HepG2 (cell line): ENCODE results near the gene MSI2. TPM values are rescaled to one million over a fixed set of nuclear protein-coding genes. Genes with fewer than 3 reads are reported as not detected.

Source experiments
- ARNT ChIP-seq: fragments of 450-650 bp; IDR thresholded peaks from 2 replicates; pipeline ENCODE4 v1.6.1; 2017
- ATF4 ChIP-seq, 2 experiments: fragments of 450-650 bp in 1 of 2; sonication (generic) in 1 of 2; formaldehyde crosslinking; IDR thresholded peaks; 2 replicates each; pipeline versions ENCODE4 v1.5.0 to v1.8.0; 2020 to 2022; ENCODE audit warnings: mild to moderate bottlenecking in 1 of 2, missing genetic modification reagents in 1 of 2
- BORCS8-MEF2B ChIP-seq: sonication (generic); formaldehyde crosslinking; IDR thresholded peaks from 2 replicates; pipeline ENCODE4 v1.8.0; 2022; ENCODE audit warnings: mild to moderate bottlenecking, missing genetic modification reagents
- CREM ChIP-seq, 2 experiments: sonication (generic) in 1 of 2; formaldehyde crosslinking in 1 of 2; IDR thresholded peaks; 2 replicates each; pipeline versions ENCODE4 v1.4.0 to v1.6.1; 2016 to 2020; ENCODE audit warnings: antibody characterized with exemption in 1 of 2, mild to moderate bottlenecking in 1 of 2, missing genetic modification reagents in 1 of 2
- HNF4G ChIP-seq, 2 experiments: sonication (generic) in 1 of 2; formaldehyde crosslinking in 1 of 2; IDR thresholded peaks; 2 replicates each; pipeline versions ENCODE4 v1.4.0 to v1.6.1; 2011 to 2020; ENCODE audit warnings: borderline replicate concordance in 2 of 2, low read depth in 2 of 2, mild to moderate bottlenecking in 2 of 2, low read length in 1 of 2, missing genetic modification reagents in 1 of 2, moderate library complexity in 1 of 2
- HOMEZ ChIP-seq: IDR thresholded peaks from 2 replicates; pipeline ENCODE4 v1.6.1; 2016; ENCODE audit warnings: low read depth
- KAT8 ChIP-seq: IDR thresholded peaks from 2 replicates; pipeline ENCODE4 v1.6.1; 2016; ENCODE audit warnings: missing genetic modification reagents, missing compliant biosample characterization
- KLF12 ChIP-seq: sonication (generic); formaldehyde crosslinking; IDR thresholded peaks from 2 replicates; pipeline ENCODE4 v1.4.0; 2020; ENCODE audit warnings: missing genetic modification reagents, borderline replicate concordance
- TBP ChIP-seq: sonication (generic); formaldehyde crosslinking; IDR thresholded peaks from 2 replicates; pipeline ENCODE4 v1.5.0; 2020; ENCODE audit warnings: missing genetic modification reagents
- TEAD3 ChIP-seq: optimal IDR thresholded peaks from 2 replicates; pipeline ENCODE3; 2016; ENCODE audit warnings: borderline replicate concordance
- TFDP1 ChIP-seq: IDR thresholded peaks from 2 replicates; pipeline ENCODE4 v1.6.1; 2016; ENCODE audit warnings: missing compliant biosample characterization, missing genetic modification reagents, borderline replicate concordance
- TGIF2 ChIP-seq: IDR thresholded peaks from 2 replicates; pipeline ENCODE4 v1.6.1; 2016; ENCODE audit warnings: control low read depth, missing compliant biosample characterization
- TMF1 ChIP-seq: sonication (generic); formaldehyde crosslinking; IDR thresholded peaks from 2 replicates; pipeline ENCODE4 v1.8.1; 2022; ENCODE audit warnings: low read depth, missing genetic modification reagents
- ZC3H13 ChIP-seq: sonication (generic); formaldehyde crosslinking; IDR thresholded peaks from 2 replicates; pipeline ENCODE4 v1.8.1; 2023; ENCODE audit warnings: mild to moderate bottlenecking, missing genetic modification reagents, moderate library complexity
- ZFP1 ChIP-seq: IDR thresholded peaks from 2 replicates; pipeline ENCODE4 v1.6.1; 2016
- ZFP41 ChIP-seq: sonication (generic); formaldehyde crosslinking; IDR thresholded peaks from 2 replicates; pipeline ENCODE4 v1.4.0; 2020; ENCODE audit warnings: mild to moderate bottlenecking, missing genetic modification reagents, borderline replicate concordance
- ZKSCAN1 ChIP-seq: fragments of 150-350 bp; IDR thresholded peaks from 2 replicates; pipeline ENCODE4 v1.6.1; 2014; ENCODE audit warnings: low read length
- ZMYM3 ChIP-seq: sonication (generic); formaldehyde crosslinking; IDR thresholded peaks from 2 replicates; pipeline ENCODE4 v1.5.1; 2020; ENCODE audit warnings: mild to moderate bottlenecking, missing genetic modification reagents
- ZNF124 ChIP-seq: sonication (generic); formaldehyde crosslinking; IDR thresholded peaks from 2 replicates; pipeline ENCODE4 v1.4.0; 2020; ENCODE audit warnings: missing genetic modification reagents
- ZNF207 ChIP-seq: fragments of 450-650 bp; IDR thresholded peaks from 2 replicates; pipeline ENCODE4 v1.6.1; 2016; ENCODE audit warnings: antibody characterized with exemption, borderline replicate concordance
- ZNF317 ChIP-seq: sonication (generic); formaldehyde crosslinking; IDR thresholded peaks from 2 replicates; pipeline ENCODE4 v1.5.0; 2020; ENCODE audit warnings: mild to moderate bottlenecking, missing genetic modification reagents
- ZNF33A ChIP-seq: sonication (generic); formaldehyde crosslinking; IDR thresholded peaks from 2 replicates; pipeline ENCODE4 v1.5.1; 2020; ENCODE audit warnings: missing genetic modification reagents, mild to moderate bottlenecking, moderate library complexity, borderline replicate concordance
- ZNF773 ChIP-seq: sonication (generic); formaldehyde crosslinking; IDR thresholded peaks from 2 replicates; pipeline ENCODE4 v1.4.0; 2020; ENCODE audit warnings: missing genetic modification reagents, borderline replicate concordance
- ZSCAN29 ChIP-seq: sonication (generic); formaldehyde crosslinking; conservative IDR thresholded peaks from 2 replicates; pipeline ENCODE4 v1.4.0; 2020; ENCODE audit warnings: mild to moderate bottlenecking, missing genetic modification reagents
- polyA plus RNA-seq, 8 experiments: library from polyadenylated mRNA; depleted of rRNA in 3 of 8; stranded (reverse) in 7 of 8; unstranded in 1 of 8; fragments of >200 nt; fragmentation: Illumina TruSeq in 4 of 8; extraction: Trizol in 4 of 8; gene quantifications; 2 replicates each; pipeline versions ENCODE4 v1.2.1 to v1.2.3, GENCODE V29; 2011 to 2016; ENCODE audit warnings: low read depth in 4 of 8, missing spikeins in 1 of 8, mixed read lengths in 1 of 8; ENCODE audit not compliant: insufficient read depth in 1 of 8
- total RNA-seq, 5 experiments: library from RNA; depleted of rRNA; stranded (reverse); fragments of >200 nt; fragmentation: Illumina TruSeq; extraction: Trizol; gene quantifications; 2 replicates each; pipeline ENCODE4 v1.2.3, GENCODE V29; 2016; ENCODE audit warnings: low read depth in 1 of 5
- TF ChIP-seq, protein P1 (sequence below): sonication (generic); formaldehyde crosslinking; IDR thresholded peaks from 2 replicates; pipeline ENCODE4 v1.4.0; 2020; ENCODE audit warnings: mild to moderate bottlenecking, missing genetic modification reagents
- TF ChIP-seq, protein P2 (sequence below): sonication (generic); formaldehyde crosslinking; IDR thresholded peaks from 2 replicates; pipeline ENCODE4 v1.8.1; 2023; ENCODE audit warnings: missing genetic modification reagents, mild to moderate bottlenecking, borderline replicate concordance

The MSI2 gene
- total and polyA plus RNA-seq, 2 of the 13 experiments (the other 11 are each of a cell fraction or from before 2014, with no cell fraction given) = 77.5 to 78.4 TPM

GRCh38 chr17:57377094-57377493 is 120.8 kb downstream of the MSI2 start (continued):
- TF ChIP-seq TEAD3 (peak; percentile 90), ZNF33A (no peak), CREM (IDR thresholded peaks at IDR 0.05) (peak; percentile 57; the same call in 1 of the 2 replicates), CREM (CRISPR knock-in tag; IDR thresholded peaks at IDR 0.05) (no peak), ZNF317 (CRISPR knock-in tag) (no peak), ZNF773 (CRISPR knock-in tag) (no peak), KAT8 (CRISPR knock-in tag) (peak; percentile 74; the same call in 1 of the 2 replicates), ZMYM3 (CRISPR knock-in tag) (peak; percentile 28), ZKSCAN1 (no peak), ZFP1 (CRISPR knock-in tag) (0 out of 2 replicates have a peak, but pooled peaks have one; percentile 25), ZC3H13 (no peak), TGIF2 (CRISPR knock-in tag) (peak; percentile 71; the same call in 1 of the 2 replicates), TFDP1 (CRISPR knock-in tag) (peak; percentile 21; the same call in 1 of the 2 replicates), ZNF207 (no peak), ZSCAN29 (no peak), KLF12 (no peak), HNF4G (IDR thresholded peaks at IDR 0.05; ENCODE audit: borderline replicate concordance, low read depth, low read length) (0 out of 2 replicates have a peak, but pooled peaks have one; percentile 47), HNF4G (CRISPR knock-in tag; IDR thresholded peaks at IDR 0.05; ENCODE audit: borderline replicate concordance, low read depth) (no peak), TMF1 (CRISPR knock-in tag) (no peak), HOMEZ (CRISPR knock-in tag) (peak; percentile 46; the same call in 1 of the 2 replicates), TBP (no peak), ZNF124 (peak; percentile 88), ATF4 (CRISPR knock-in tag; IDR thresholded peaks at IDR 0.05) (peak; percentile 51 to 99; a peak in 3 of 4 replicates), ZFP41 (no peak), BORCS8-MEF2B (CRISPR knock-in tag) (no peak), ARNT (no peak)
- TF ChIP-seq, protein P1, sequence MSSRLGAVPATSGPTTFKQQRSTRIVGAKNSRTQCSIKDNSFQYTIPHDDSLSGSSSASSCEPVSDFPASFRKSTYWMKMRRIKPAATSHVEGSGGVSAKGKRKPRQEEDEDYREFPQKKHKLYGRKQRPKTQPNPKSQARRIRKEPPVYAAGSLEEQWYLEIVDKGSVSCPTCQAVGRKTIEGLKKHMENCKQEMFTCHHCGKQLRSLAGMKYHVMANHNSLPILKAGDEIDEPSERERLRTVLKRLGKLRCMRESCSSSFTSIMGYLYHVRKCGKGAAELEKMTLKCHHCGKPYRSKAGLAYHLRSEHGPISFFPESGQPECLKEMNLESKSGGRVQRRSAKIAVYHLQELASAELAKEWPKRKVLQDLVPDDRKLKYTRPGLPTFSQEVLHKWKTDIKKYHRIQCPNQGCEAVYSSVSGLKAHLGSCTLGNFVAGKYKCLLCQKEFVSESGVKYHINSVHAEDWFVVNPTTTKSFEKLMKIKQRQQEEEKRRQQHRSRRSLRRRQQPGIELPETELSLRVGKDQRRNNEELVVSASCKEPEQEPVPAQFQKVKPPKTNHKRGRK = no peak
- TF ChIP-seq, protein P2, sequence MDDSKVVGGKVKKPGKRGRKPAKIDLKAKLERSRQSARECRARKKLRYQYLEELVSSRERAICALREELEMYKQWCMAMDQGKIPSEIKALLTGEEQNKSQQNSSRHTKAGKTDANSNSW (CRISPR knock-in tag) = no peak
